HepG2 (cell line): Measurements from ENCODE around the gene MIER2. TPM values are rescaled to one million over a fixed set of nuclear protein-coding genes. Genes with fewer than 3 reads are reported as not detected.

ENCODE experiments used
- ATAC-seq: fragments of 200-7000 bp; cut with Tn5 transposase; 3 replicates; pipeline ENCODE4 v1.9.1; 2020; ENCODE audit warnings: mild to moderate bottlenecking, moderate library complexity
- BruUV-seq: library from RNA; stranded (reverse); fragments of 400-500 nt; replicated peaks from 2 replicates; lab custom pipeline; 2021; lab: Mats Ljungman, UMichigan
- CTCF ChIA-PET: fragments of 300-600 bp; formaldehyde crosslinking; extraction: SDS; loops from one replicate; lab custom pipeline; 2021; ENCODE audit warnings: low total read pairs, inconsistent platforms, low intra/inter-chr PET ratio; lab: Yijun Ruan, JAX
- POLR2A ChIA-PET: fragments of 350-600 bp; sonication (Branson Sonifier 250); formaldehyde crosslinking; loops from one replicate; lab custom pipeline; 2020; ENCODE audit warnings: antibody characterized with exemption, inconsistent platforms; lab: Yijun Ruan, JAX
- DNase-seq: peaks from one replicate; pipeline ENCODE4 v3.0.0-alpha.2; 2015; ENCODE audit warnings: low spot score
- FAIRE-seq: peaks from 3 replicates; lab custom pipeline; 2011; peaks lifted over from hg19 to GRCh38; lab: Jason Lieb, UNC
- H2AFZ ChIP-seq: one replicate; pipeline ENCODE4 v1.6.1; 2011; ENCODE audit warnings: low read length, inconsistent platforms
- H3K27ac ChIP-seq: fragments of 300-600 bp; 3 replicates; pipeline ENCODE4 v1.8.0; 2011; ENCODE audit warnings: mixed run types, mild to moderate bottlenecking, mixed read lengths, low read length, inconsistent platforms; ENCODE audit not compliant: insufficient read depth; ENCODE audit errors: extremely low read length
- H3K27me3 ChIP-seq, 2 experiments: fragments of 200-600 bp in 1 of 2; 2 replicates in 1 of 2; 3 replicates in 1 of 2; pipeline versions ENCODE4 v1.6.0 to v1.8.0; 2011; ENCODE audit warnings: low read length in 2 of 2, mild to moderate bottlenecking in 2 of 2, moderate library complexity in 2 of 2, inconsistent platforms in 1 of 2; ENCODE audit not compliant: insufficient read depth in 2 of 2, control insufficient read depth in 1 of 2
- H3K36me3 ChIP-seq, 2 experiments: fragments of 200-600 bp in 1 of 2; replicated peaks in 1 of 2; 2 replicates in 1 of 2; 3 replicates in 1 of 2; pipeline versions ENCODE4 v1.5.1 to v1.8.0; 2011; ENCODE audit warnings: low read length in 2 of 2, inconsistent platforms in 1 of 2; ENCODE audit not compliant: insufficient read depth in 2 of 2, control insufficient read depth in 1 of 2
- H3K4me1 ChIP-seq: 2 replicates; pipeline ENCODE4 v1.5.1; 2012; ENCODE audit warnings: low read length, inconsistent platforms; ENCODE audit not compliant: insufficient read depth
- H3K4me2 ChIP-seq: 2 replicates; pipeline ENCODE4 v1.6.0; 2011; ENCODE audit warnings: low read depth, low read length, inconsistent platforms
- H3K4me3 ChIP-seq, 3 experiments: fragments of 200-600 bp in 1 of 3; sonication (generic), shearing (Covaris generic) in 1 of 3; replicated peaks in 1 of 3; 2 replicates each; pipeline ENCODE4 v1.5.1; 2011 to 2016; ENCODE audit warnings: low read length in 3 of 3, inconsistent platforms in 2 of 3, low read depth in 2 of 3, mild to moderate bottlenecking in 2 of 3, control low read depth in 1 of 3, mixed read lengths in 1 of 3; ENCODE audit not compliant: insufficient read depth in 1 of 3
- H3K79me2 ChIP-seq: one replicate; pipeline ENCODE4 v1.6.1; 2011; ENCODE audit warnings: low read length, inconsistent platforms; ENCODE audit not compliant: insufficient read depth
- H3K9ac ChIP-seq: 2 replicates; pipeline ENCODE4 v1.6.0; 2011; ENCODE audit warnings: mild to moderate bottlenecking, low read depth, low read length, inconsistent platforms; ENCODE audit not compliant: insufficient read depth
- H3K9me3 ChIP-seq: 2 replicates; pipeline ENCODE4 v1.5.1; 2012; ENCODE audit warnings: mild to moderate bottlenecking, low read length
- H4K20me1 ChIP-seq: 2 replicates; pipeline ENCODE4 v1.6.0; 2011; ENCODE audit warnings: inconsistent platforms, mild to moderate bottlenecking, low read length, moderate library complexity; ENCODE audit not compliant: insufficient read depth
- HNRNPK ChIP-seq: fragments of 200-400 bp; formaldehyde crosslinking; IDR thresholded peaks from 2 replicates; pipeline ENCODE4 v1.6.1; 2018; ENCODE audit warnings: low read length, low read depth, moderate library complexity, mild to moderate bottlenecking; ENCODE audit not compliant: poor library complexity, severe bottlenecking
- NR2F1 ChIP-seq, 2 experiments: fragments of 450-650 bp in 1 of 2; formaldehyde crosslinking in 1 of 2; IDR thresholded peaks; 2 replicates each; pipeline versions ENCODE4 v1.5.0 to v1.6.1; 2016 to 2020; ENCODE audit warnings: mild to moderate bottlenecking in 1 of 2, missing compliant biosample characterization in 1 of 2, missing genetic modification reagents in 1 of 2, moderate library complexity in 1 of 2
- NR2F6 ChIP-seq, 2 experiments: IDR thresholded peaks; 2 replicates each; pipeline ENCODE4 v1.6.1; 2016; ENCODE audit warnings: antibody characterized with exemption in 1 of 2, mild to moderate bottlenecking in 1 of 2
- STAG1 ChIP-seq: sonication (generic); formaldehyde crosslinking; IDR thresholded peaks from 2 replicates; pipeline ENCODE4 v1.4.0; 2020; ENCODE audit warnings: missing genetic modification reagents
- ZNF331 ChIP-seq: sonication (generic); formaldehyde crosslinking; IDR thresholded peaks from 2 replicates; pipeline ENCODE4 v1.4.0; 2020; ENCODE audit warnings: missing genetic modification reagents
- ZNF563 ChIP-seq: sonication (generic); formaldehyde crosslinking; IDR thresholded peaks from 2 replicates; pipeline ENCODE4 v1.8.0; 2022; ENCODE audit warnings: mild to moderate bottlenecking, moderate library complexity, missing genetic modification reagents
- ZNF605 ChIP-seq: sonication (generic); formaldehyde crosslinking; IDR thresholded peaks from 2 replicates; pipeline ENCODE4 v1.8.0; 2022; ENCODE audit warnings: mild to moderate bottlenecking, missing genetic modification reagents
- ZNF850 ChIP-seq: sonication (generic); formaldehyde crosslinking; conservative IDR thresholded peaks from 2 replicates; pipeline ENCODE4 v1.9.0; 2021; ENCODE audit warnings: mild to moderate bottlenecking, missing genetic modification reagents
- WGBS: methylation state at CpG from one replicate; pipeline ENCODE4 v1.1.6; 2017; ENCODE audit warnings: low lambda C conversion rate; 5-methylcytosine and 5-hydroxymethylcytosine counted together
- in situ Hi-C: cut with HindIII; loops from 2 replicates; pipeline ENCODE4 v1.10.0; 2017; ENCODE audit warnings: low pct_unique_long_range_greater_than_20kb; ENCODE audit not compliant: extremely low pct_ligation_motif_present
- intact Hi-C: fragments of 100-400 bp; cut with micrococcal nuclease; formaldehyde crosslinking; loops from one replicate; pipeline ENCODE4 v1.10.0; 2022; ENCODE audit not compliant: unreplicated experiment
- polyA plus RNA-seq, 8 experiments: library from polyadenylated mRNA; depleted of rRNA in 3 of 8; stranded (reverse) in 7 of 8; unstranded in 1 of 8; fragments of >200 nt; fragmentation: Illumina TruSeq in 4 of 8; extraction: Trizol in 4 of 8; gene quantifications; 2 replicates each; pipeline versions ENCODE4 v1.2.1 to v1.2.3, GENCODE V29; 2011 to 2016; ENCODE audit warnings: low read depth in 4 of 8, missing spikeins in 1 of 8, mixed read lengths in 1 of 8; ENCODE audit not compliant: insufficient read depth in 1 of 8
- total RNA-seq, 5 experiments: library from RNA; depleted of rRNA; stranded (reverse); fragments of >200 nt; fragmentation: Illumina TruSeq; extraction: Trizol; gene quantifications; 2 replicates each; pipeline ENCODE4 v1.2.3, GENCODE V29; 2016; ENCODE audit warnings: low read depth in 1 of 5
- TF ChIP-seq, protein P1 (sequence below): sonication (generic); formaldehyde crosslinking; IDR thresholded peaks from 2 replicates; pipeline ENCODE4 v1.5.1; 2020; ENCODE audit warnings: mild to moderate bottlenecking, missing genetic modification reagents, moderate library complexity
- TF ChIP-seq, protein P2 (sequence below): sonication (generic); formaldehyde crosslinking; IDR thresholded peaks from 2 replicates; pipeline ENCODE4 v1.4.0; 2020; ENCODE audit warnings: missing genetic modification reagents

MIER2 gene
- total and polyA plus RNA-seq, 2 of the 13 experiments (the other 11 are each of a cell fraction or from before 2014, with no cell fraction given): 9.6 to 25.7 TPM

DNA sequence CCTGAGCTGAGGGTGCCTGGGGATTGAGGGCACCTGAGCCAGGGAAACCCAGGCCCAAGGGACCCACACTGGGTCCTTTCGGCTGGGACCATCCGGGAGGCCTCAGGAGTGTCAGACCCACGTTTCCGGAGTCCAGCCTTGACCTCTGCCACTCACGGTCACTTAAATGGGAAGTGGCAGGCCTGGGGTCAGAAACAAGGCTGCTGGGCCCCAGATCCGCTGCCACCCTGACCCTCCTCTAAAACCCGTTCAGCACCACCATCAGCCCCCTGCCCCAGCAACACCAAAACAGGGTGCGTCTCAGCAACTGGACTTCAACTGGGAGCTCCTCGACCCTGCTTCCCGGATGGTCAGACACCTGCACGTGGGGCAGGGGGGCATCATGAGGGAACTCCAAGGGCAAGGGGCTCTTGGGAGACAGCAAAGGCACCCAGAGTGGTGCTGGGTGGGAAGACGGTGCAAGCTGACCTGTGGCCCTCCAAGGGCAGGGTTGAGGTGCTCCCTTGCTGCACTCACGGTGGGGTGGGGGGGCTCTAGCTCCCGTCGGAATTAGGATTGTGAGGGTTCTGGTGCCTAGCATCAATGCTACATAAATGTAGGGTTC is 52.2 kb downstream of the MIER2 start:
- BruUV-seq: no TSS peak
- no peaks in the 10 kb centered on the region for H3K9me3 ChIP-seq
- in situ Hi-C loops (no loop called here), intact Hi-C loops (no loop called here)
- no peak overlapping the region for H3K27ac ChIP-seq
- no peak for DNase-seq
- H2AFZ ChIP-seq: no peak overlapping the region
- no peak overlapping the region for H3K4me2 ChIP-seq
- POLR2A ChIA-PET: no interaction called here
- 0 out of 2 replicates have a peak, but pooled peaks cover 2% of the 10 kb centered on the region for H4K20me1 ChIP-seq
- H3K4me1 ChIP-seq: peaks cover 41% of the 10 kb centered on the region
- no peak for FAIRE-seq
- no peaks in the 10 kb centered on the region for H3K36me3 ChIP-seq
- H3K79me2 ChIP-seq: no peaks in the 10 kb centered on the region
- H3K27me3 ChIP-seq: peaks cover 4 to 34% of the 10 kb centered on the region in 2 experiments
- no peak overlapping the region for H3K9ac ChIP-seq
- ATAC-seq: no peak
- TF ChIP-seq ZNF563: peak; percentile 90
- 0 out of 4 replicates have a peak, but pooled peaks have one; percentile 13 to 21 for TF ChIP-seq NR2F1 (CRISPR knock-in tag; IDR thresholded peaks at IDR 0.05)
- no peak for TF ChIP-seq STAG1 (CRISPR knock-in tag)
- TF ChIP-seq ZNF331: no peak
- TF ChIP-seq NR2F6 (IDR thresholded peaks at IDR 0.05): peak; percentile 39; the same call in 1 of the 2 replicates
- TF ChIP-seq NR2F6 (CRISPR knock-in tag; IDR thresholded peaks at IDR 0.05): peak; percentile 36; the same call in 1 of the 2 replicates
- WGBS: 88% methylated on average over 6 of the region's 15 CpGs
- H3K4me3 ChIP-seq: no peak overlapping the region
- CTCF ChIA-PET: no interaction called here

DNA sequence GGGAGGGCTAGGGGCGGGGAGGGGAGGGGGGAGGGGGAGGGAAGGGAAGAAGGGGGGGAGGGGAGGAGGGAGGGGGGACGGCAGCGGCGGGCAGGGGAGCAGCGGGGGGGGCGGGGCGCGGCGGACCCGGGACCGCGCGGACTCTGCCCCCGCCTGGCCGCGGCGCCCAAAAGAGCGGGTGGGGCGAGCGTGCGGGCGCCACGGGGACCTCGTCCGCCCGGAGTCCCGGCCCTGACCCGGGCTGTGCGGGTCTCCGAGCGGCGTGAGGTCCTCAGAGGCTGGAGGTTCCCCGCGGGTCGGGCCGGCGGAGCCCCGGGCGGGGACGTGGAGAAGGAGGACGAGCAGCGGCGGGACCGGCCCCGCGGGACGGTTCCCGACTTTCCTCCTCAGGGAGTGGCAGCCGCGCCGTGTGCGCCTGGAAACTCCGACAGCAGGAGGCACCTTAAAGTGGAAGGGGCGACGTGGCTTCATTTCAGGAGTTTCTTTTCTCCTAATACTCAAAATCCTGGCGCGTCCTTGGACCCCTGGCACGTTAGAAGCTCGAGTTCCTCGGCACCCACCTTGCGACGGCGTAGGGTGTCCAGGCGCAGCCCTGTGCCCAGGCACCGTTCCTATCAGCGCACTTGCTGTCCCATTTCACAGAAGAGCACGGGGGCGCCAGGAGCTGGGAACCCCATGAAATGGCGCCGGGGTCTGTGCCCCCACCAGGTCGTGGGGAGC is 52.9 kb downstream of the MIER2 start:
- FAIRE-seq (no peak), ATAC-seq (peak; percentile 9; the same call in 2 of the 3 replicates), DNase-seq (no peak)
- 49% methylated on average over 31 of the region's 71 CpGs for WGBS
- Histone ChIP-seq H3K27ac (no peak overlapping the region), H3K9me3 (no peaks in the 10 kb centered on the region), H2AFZ (no peak overlapping the region), H3K4me2 (peak overlapping the region; percentile 18; the same call in 1 of the 2 replicates), H4K20me1 (0 out of 2 replicates have a peak, but pooled peaks cover 2% of the 10 kb centered on the region), H3K36me3 (no peaks in the 10 kb centered on the region), H3K4me1 (peaks cover 39% of the 10 kb centered on the region), H3K9ac (no peak overlapping the region), H3K79me2 (no peaks in the 10 kb centered on the region), H3K27me3 (peaks cover 4 to 36% of the 10 kb centered on the region in 2 experiments), H3K4me3 (peak overlapping the region in 1 of 3 experiments; percentile 23; a peak in 1 of 6 replicates)
- ChIA-PET CTCF (no interaction called here), POLR2A (no interaction called here)
- in situ Hi-C loops: no loop called here
- intact Hi-C loops: no loop called here
- BruUV-seq: no TSS peak
- TF ChIP-seq HNRNPK (peak; percentile 61), ZNF850 (CRISPR knock-in tag) (no peak), ZNF605 (no peak)
- TF ChIP-seq, protein P1, sequence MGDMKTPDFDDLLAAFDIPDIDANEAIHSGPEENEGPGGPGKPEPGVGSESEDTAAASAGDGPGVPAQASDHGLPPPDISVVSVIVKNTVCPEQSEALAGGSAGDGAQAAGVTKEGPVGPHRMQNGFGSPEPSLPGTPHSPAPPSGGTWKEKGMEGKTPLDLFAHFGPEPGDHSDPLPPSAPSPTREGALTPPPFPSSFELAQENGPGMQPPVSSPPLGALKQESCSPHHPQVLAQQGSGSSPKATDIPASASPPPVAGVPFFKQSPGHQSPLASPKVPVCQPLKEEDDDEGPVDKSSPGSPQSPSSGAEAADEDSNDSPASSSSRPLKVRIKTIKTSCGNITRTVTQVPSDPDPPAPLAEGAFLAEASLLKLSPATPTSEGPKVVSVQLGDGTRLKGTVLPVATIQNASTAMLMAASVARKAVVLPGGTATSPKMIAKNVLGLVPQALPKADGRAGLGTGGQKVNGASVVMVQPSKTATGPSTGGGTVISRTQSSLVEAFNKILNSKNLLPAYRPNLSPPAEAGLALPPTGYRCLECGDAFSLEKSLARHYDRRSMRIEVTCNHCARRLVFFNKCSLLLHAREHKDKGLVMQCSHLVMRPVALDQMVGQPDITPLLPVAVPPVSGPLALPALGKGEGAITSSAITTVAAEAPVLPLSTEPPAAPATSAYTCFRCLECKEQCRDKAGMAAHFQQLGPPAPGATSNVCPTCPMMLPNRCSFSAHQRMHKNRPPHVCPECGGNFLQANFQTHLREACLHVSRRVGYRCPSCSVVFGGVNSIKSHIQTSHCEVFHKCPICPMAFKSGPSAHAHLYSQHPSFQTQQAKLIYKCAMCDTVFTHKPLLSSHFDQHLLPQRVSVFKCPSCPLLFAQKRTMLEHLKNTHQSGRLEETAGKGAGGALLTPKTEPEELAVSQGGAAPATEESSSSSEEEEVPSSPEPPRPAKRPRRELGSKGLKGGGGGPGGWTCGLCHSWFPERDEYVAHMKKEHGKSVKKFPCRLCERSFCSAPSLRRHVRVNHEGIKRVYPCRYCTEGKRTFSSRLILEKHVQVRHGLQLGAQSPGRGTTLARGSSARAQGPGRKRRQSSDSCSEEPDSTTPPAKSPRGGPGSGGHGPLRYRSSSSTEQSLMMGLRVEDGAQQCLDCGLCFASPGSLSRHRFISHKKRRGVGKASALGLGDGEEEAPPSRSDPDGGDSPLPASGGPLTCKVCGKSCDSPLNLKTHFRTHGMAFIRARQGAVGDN (CRISPR knock-in tag): peak; percentile 41; the same call in 1 of the 2 replicates
- TF ChIP-seq, protein P2, sequence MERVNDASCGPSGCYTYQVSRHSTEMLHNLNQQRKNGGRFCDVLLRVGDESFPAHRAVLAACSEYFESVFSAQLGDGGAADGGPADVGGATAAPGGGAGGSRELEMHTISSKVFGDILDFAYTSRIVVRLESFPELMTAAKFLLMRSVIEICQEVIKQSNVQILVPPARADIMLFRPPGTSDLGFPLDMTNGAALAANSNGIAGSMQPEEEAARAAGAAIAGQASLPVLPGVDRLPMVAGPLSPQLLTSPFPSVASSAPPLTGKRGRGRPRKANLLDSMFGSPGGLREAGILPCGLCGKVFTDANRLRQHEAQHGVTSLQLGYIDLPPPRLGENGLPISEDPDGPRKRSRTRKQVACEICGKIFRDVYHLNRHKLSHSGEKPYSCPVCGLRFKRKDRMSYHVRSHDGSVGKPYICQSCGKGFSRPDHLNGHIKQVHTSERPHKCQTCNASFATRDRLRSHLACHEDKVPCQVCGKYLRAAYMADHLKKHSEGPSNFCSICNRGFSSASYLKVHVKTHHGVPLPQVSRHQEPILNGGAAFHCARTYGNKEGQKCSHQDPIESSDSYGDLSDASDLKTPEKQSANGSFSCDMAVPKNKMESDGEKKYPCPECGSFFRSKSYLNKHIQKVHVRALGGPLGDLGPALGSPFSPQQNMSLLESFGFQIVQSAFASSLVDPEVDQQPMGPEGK (CRISPR knock-in tag): 0 out of 2 replicates have a peak, but pooled peaks have one; percentile 4
